ENCODE results near the gene SSBP3. TPM values are rescaled to one million over a fixed set of nuclear protein-coding genes. Genes with fewer than 3 reads are reported as not detected.

SSBP3 gene
- total RNA-seq, 1 donor from 2014 or later: 110 TPM

GRCh38 chr1:54307305-54307704 is 98.9 kb downstream of the SSBP3 start:
- no peak for DNase-seq (ENCODE audit: low spot score)

- DNase-seq (ENCODE audit: low spot score): no peak
Measured at GRCh38 chr1:54305906-54306514, 100.2 kb downstream of the SSBP3 start.

- no peak for DNase-seq (ENCODE audit: low spot score)
Measured at GRCh38 chr1:54304518-54304917, 101.7 kb downstream of the SSBP3 start.

GRCh38 chr1:54302951-54303843 is 103.0 kb downstream of the SSBP3 start:
- no peak for DNase-seq (ENCODE audit: low spot score)

GRCh38 chr1:54302549-54302948 is 103.6 kb downstream of the SSBP3 start:
- DNase-seq (ENCODE audit: low spot score): no peak

GRCh38 chr1:54301497-54301896 is 104.7 kb downstream of the SSBP3 start:
- DNase-seq (ENCODE audit: low spot score): no peak

- DNase-seq (ENCODE audit: low spot score): no peak
Measured at GRCh38 chr1:54300401-54300800, 105.8 kb downstream of the SSBP3 start.

- DNase-seq (ENCODE audit: low spot score): peak; percentile 83
Measured at GRCh38 chr1:54299037-54299436, 107.2 kb downstream of the SSBP3 start.

- DNase-seq (ENCODE audit: low spot score): no peak
Measured at GRCh38 chr1:54298284-54299033, 107.7 kb downstream of the SSBP3 start.

- no peak for DNase-seq (ENCODE audit: low spot score)
Measured at GRCh38 chr1:54297596-54298283, 108.5 kb downstream of the SSBP3 start.

GRCh38 chr1:54296666-54297065 is 109.5 kb downstream of the SSBP3 start:
- no peak for DNase-seq (ENCODE audit: low spot score)

GRCh38 chr1:54294887-54295286 is 111.3 kb downstream of the SSBP3 start:
- no peak for DNase-seq (ENCODE audit: low spot score)

- DNase-seq (ENCODE audit: low spot score): no peak
Measured at GRCh38 chr1:54292002-54292911, 113.9 kb downstream of the SSBP3 start.

GRCh38 chr1:54291276-54292001 is 114.8 kb downstream of the SSBP3 start:
- DNase-seq (ENCODE audit: low spot score): no peak

GRCh38 chr1:54290506-54291184 is 115.5 kb downstream of the SSBP3 start:
- no peak for DNase-seq (ENCODE audit: low spot score)

- DNase-seq (ENCODE audit: low spot score): no peak
Measured at GRCh38 chr1:54289712-54290233, 116.4 kb downstream of the SSBP3 start.

- DNase-seq (ENCODE audit: low spot score): no peak
Measured at GRCh38 chr1:54287801-54288211, 118.4 kb downstream of the SSBP3 start.

- peak; percentile 89 for DNase-seq (ENCODE audit: low spot score)
Measured at GRCh38 chr1:54287176-54287650, 119.0 kb downstream of the SSBP3 start.

- DNase-seq (ENCODE audit: low spot score): no peak
Measured at GRCh38 chr1:54285815-54286345, 120.3 kb downstream of the SSBP3 start.

Measured in mucosa of gallbladder (tissue), 1 donor.